HCT116 (cell line): ENCODE results near the gene PPP1R27. TPM values are rescaled to one million over a fixed set of nuclear protein-coding genes. Genes with fewer than 3 reads are reported as not detected.

Experiments used
- ATAC-seq: fragments of 200-7000 bp; cut with Tn5 transposase; 2 replicates; pipeline ENCODE4 v1.9.1; 2020; ENCODE audit warnings: mild to moderate bottlenecking, moderate library complexity
- BruUV-seq: library from RNA; stranded (reverse); fragments of 400-500 nt; replicated peaks from 2 replicates; lab custom pipeline; 2021; lab: Mats Ljungman, UMichigan
- CTCF ChIA-PET: fragments of 300-600 bp; sonication (Branson Sonifier 250); formaldehyde crosslinking; loops from one replicate; lab custom pipeline; 2021; ENCODE audit warnings: antibody characterized with exemption; lab: Charles Lee
- POLR2A ChIA-PET: fragments of 300-600, 350-600 bp; sonication (Branson Sonifier 250); formaldehyde crosslinking; loops from one replicate; lab custom pipeline; 2021; ENCODE audit warnings: antibody characterized with exemption; lab: Charles Lee
- RAD21 ChIA-PET, 2 experiments: fragments of 300-600 bp; sonication (Branson Sonifier 250); formaldehyde crosslinking; loops; one replicate each; lab custom pipeline; 2023; ENCODE audit warnings: low total read pairs in 2 of 2; ENCODE audit not compliant: uncharacterized antibody in 2 of 2, unreplicated experiment in 2 of 2, low non-redundant PET in 1 of 2; lab: Charles Lee
- DNase-seq: peaks from one replicate; pipeline ENCODE4 v3.0.0-alpha.2; 2010; ENCODE audit warnings: low read depth, low spot score
- H2AFZ ChIP-seq: fragments of 200-600 bp; shearing (Covaris generic), sonication (generic); 2 replicates; pipeline ENCODE4 v1.6.1; 2017; ENCODE audit warnings: low read depth, mixed run types, mixed read lengths, antibody characterized with exemption, low read length; ENCODE audit not compliant: poor library complexity, severe bottlenecking
- H3K27ac ChIP-seq: 2 replicates; pipeline ENCODE4 v1.5.1; 2012; ENCODE audit warnings: low read depth, low read length
- H3K27me3 ChIP-seq: fragments of 200-600 bp; sonication (generic); 2 replicates; pipeline ENCODE4 v1.6.1; 2016; ENCODE audit warnings: mixed run types, low read length, mixed read lengths; ENCODE audit not compliant: insufficient read depth
- H3K36me3 ChIP-seq, 2 experiments: fragments of 200-500 bp in 1 of 2; fragments of 200-600 bp in 1 of 2; sonication (Bioruptor generic) in 1 of 2; sonication (generic) in 1 of 2; 2 replicates each; pipeline versions ENCODE4 v1.5.1 to v1.6.1; 2014 to 2016; ENCODE audit warnings: low read length in 2 of 2, inconsistent platforms in 1 of 2, mixed read lengths in 1 of 2, mixed run types in 1 of 2; ENCODE audit not compliant: insufficient read depth in 2 of 2, control insufficient read depth in 1 of 2
- H3K4me1 ChIP-seq, 2 experiments: fragments of 200-600 bp in 1 of 2; sonication (generic) in 1 of 2; 2 replicates each; pipeline versions ENCODE4 v1.5.1 to v1.6.1; 2012 to 2017; ENCODE audit warnings: low read length in 2 of 2, inconsistent platforms in 1 of 2, mild to moderate bottlenecking in 1 of 2, mixed read lengths in 1 of 2, mixed run types in 1 of 2, moderate library complexity in 1 of 2; ENCODE audit not compliant: insufficient read depth in 2 of 2, control insufficient read depth in 1 of 2
- H3K4me2 ChIP-seq: fragments of 200-600 bp; sonication (generic); 2 replicates; pipeline ENCODE4 v1.6.1; 2017; ENCODE audit warnings: mixed run types, low read length, mixed read lengths
- H3K4me3 ChIP-seq, 2 experiments: fragments of 200-600 bp in 1 of 2; sonication (generic) in 1 of 2; replicated peaks in 1 of 2; 2 replicates each; pipeline ENCODE4 v1.5.1; 2011 to 2016; ENCODE audit warnings: low read length in 2 of 2, control low read depth in 1 of 2, low read depth in 1 of 2, mild to moderate bottlenecking in 1 of 2, mixed read lengths in 1 of 2, mixed run types in 1 of 2
- H3K79me2 ChIP-seq: fragments of 200-600 bp; sonication (generic); 2 replicates; pipeline ENCODE4 v1.6.1; 2017; ENCODE audit warnings: mild to moderate bottlenecking, mixed run types, low read length, moderate library complexity, mixed read lengths; ENCODE audit not compliant: insufficient read depth
- H3K9ac ChIP-seq: fragments of 200-600 bp; sonication (generic); 2 replicates; pipeline ENCODE4 v1.6.1; 2016; ENCODE audit warnings: low read length, mixed read lengths
- H3K9me2 ChIP-seq: fragments of 200-600 bp; sonication (generic), shearing (Covaris generic); 2 replicates; pipeline ENCODE4 v1.6.1; 2017; ENCODE audit warnings: mixed run types, mild to moderate bottlenecking, moderate library complexity; ENCODE audit not compliant: insufficient read depth
- H3K9me3 ChIP-seq, 2 experiments: fragments of 200-500 bp in 1 of 2; fragments of 200-600 bp in 1 of 2; sonication (Bioruptor generic) in 1 of 2; sonication (generic) in 1 of 2; 2 replicates each; pipeline ENCODE4 v1.6.1; 2014 to 2017; ENCODE audit warnings: low read length in 2 of 2, mixed read lengths in 2 of 2, inconsistent platforms in 1 of 2, low read depth in 1 of 2, mild to moderate bottlenecking in 1 of 2, mixed run types in 1 of 2, moderate library complexity in 1 of 2; ENCODE audit not compliant: control insufficient read depth in 1 of 2, insufficient read depth in 1 of 2
- H4K20me1 ChIP-seq: fragments of 200-600 bp; sonication (generic), shearing (Covaris generic); 2 replicates; pipeline ENCODE4 v1.6.1; 2017; ENCODE audit warnings: mixed run types, mild to moderate bottlenecking, moderate library complexity; ENCODE audit not compliant: insufficient read depth
- CTCF ChIP-seq, 3 experiments: fragments of 200-600 bp in 1 of 3; sonication (generic) in 1 of 3; IDR thresholded peaks in 2 of 3; conservative IDR thresholded peaks in 1 of 3; 2 replicates each; pipeline ENCODE4 v1.5.1; 2012 to 2017; ENCODE audit warnings: low read depth in 2 of 3, low read length in 2 of 3, antibody characterized with exemption in 1 of 3, borderline replicate concordance in 1 of 3, control low read depth in 1 of 3, mild to moderate bottlenecking in 1 of 3, mixed read lengths in 1 of 3, mixed run types in 1 of 3, moderate library complexity in 1 of 3; ENCODE audit not compliant: insufficient read depth in 1 of 3
- JUND ChIP-seq: IDR thresholded peaks from 2 replicates; pipeline ENCODE4 v1.6.1; 2012
- intact Hi-C: fragments of 100-400 bp; cut with micrococcal nuclease; formaldehyde crosslinking; loops from 2 replicates; pipeline ENCODE4 v1.10.0; 2022
- total RNA-seq: library from RNA; stranded (reverse); gene quantifications from one replicate; pipeline ENCODE4 v1.2.1, GENCODE V29; 2021; ENCODE audit not compliant: unreplicated experiment

The PPP1R27 gene
- total RNA-seq, 1 experiment from 2014 or later = not detected

GRCh38 chr17:81821147-81821546 is 13.7 kb downstream of the PPP1R27 start:
- DNase-seq = no peak
- Histone ChIP-seq H3K27ac (peak overlapping the region; percentile 74; the same call in 1 of the 2 replicates), H3K9ac (peak overlapping the region; percentile 41), H3K27me3 (no peaks in the 10 kb centered on the region), H3K36me3 (no peaks in the 10 kb centered on the region), H3K4me3 (0 out of 4 replicates have a peak overlapping the region, but pooled peaks of 1 of the 2 experiments have one; percentile 6), H3K4me1 (peaks cover 24 to 28% of the 10 kb centered on the region in 2 experiments)
- BruUV-seq = no TSS peak
- intact Hi-C loops = no loop called here
- RAD21 ChIA-PET = no interaction called here
- TF ChIP-seq CTCF (IDR thresholded peaks at IDR 0.05 in 2 of 3, conservative IDR thresholded peaks at IDR 0.05 in 1 of 3; ENCODE audit: borderline replicate concordance in 1 of 3, insufficient read depth in 1 of 3, low read depth in 2 of 3, low read length in 2 of 3) = no peak
- TF ChIP-seq, all 23 proteins: peak for 0
- Histone ChIP-seq H3K79me2 (no peaks in the 10 kb centered on the region), H4K20me1 (no peaks in the 10 kb centered on the region), H3K4me2 (peak overlapping the region; percentile 61), H3K9me3 (no peaks in the 10 kb centered on the region), H3K9me2 (no peaks in the 10 kb centered on the region), H2AFZ (no peak overlapping the region)
- POLR2A ChIA-PET = interaction anchor here (2.4 kb wide), 1 partner anchor 12 kb away, joined by 8 read pairs; the partner anchor contains the start of gene MCRIP1
- CTCF ChIA-PET = interaction anchor here (1.0 to 1.6 kb wide), 7 partner anchors 12 to 86 kb away, joined by 3 to 10 read pairs (median 4); partner anchors contain the start of genes MCRIP1 and P4HB
- ATAC-seq = peak; percentile 7

- intact Hi-C loops = no loop called here
- H3K27me3 ChIP-seq = no peaks in the 10 kb centered on the region
- peaks cover 16 to 32% of the 10 kb centered on the region in 2 experiments for H3K4me1 ChIP-seq
- DNase-seq = no peak
- no peaks in the 10 kb centered on the region for H4K20me1 ChIP-seq
- ChIA-PET POLR2A (no interaction called here), RAD21 (no interaction called here), CTCF (no interaction called here)
- H3K4me3 ChIP-seq = no peak overlapping the region
- TF ChIP-seq JUND = no peak
- BruUV-seq = no TSS peak
- no peak overlapping the region for H3K27ac ChIP-seq
- no peak overlapping the region for H3K4me2 ChIP-seq
- H3K9me2 ChIP-seq = no peaks in the 10 kb centered on the region
- H3K9ac ChIP-seq = no peak overlapping the region
- no peaks in the 10 kb centered on the region for H3K9me3 ChIP-seq
- no peaks in the 10 kb centered on the region for H3K79me2 ChIP-seq
- ATAC-seq = no peak
- no peak overlapping the region for H2AFZ ChIP-seq
- H3K36me3 ChIP-seq = no peaks in the 10 kb centered on the region
Measured at GRCh38 chr17:81819708-81820107, 15.1 kb downstream of the PPP1R27 start.
